IPS DF 19.7 (cell line): ENCODE results near the gene CCT3.
"Not testable (repeated sequence)": the region's sequence is repeated elsewhere in the genome, so short reads cannot be mapped to it uniquely, and the experiment has no call there.

ENCODE experiments used
- DNase-seq: peaks from one replicate; pipeline ENCODE4 v3.0.0-alpha.2; 2013; ENCODE audit warnings: low read depth, low spot score

Gene CCT3

GRCh38 chr1:156338180-156338976 lies at the start of gene CCT3, which contains the start of gene TSACC:
Gene CCT3, minus strand, starts transcription at chr1:156338292. Its CDS starts 108 bp downstream, at chr1:156338184.
Gene TSACC, plus strand, starts transcription at chr1:156338526. Its CDS starts 1,232 bp downstream, at chr1:156339758.
- DNase-seq = peak; percentile 100

- DNase-seq = no peak
Observed at GRCh38 chr1:156387870-156388173, 49.7 kb upstream of the CCT3 start.

GRCh38 chr1:156386949-156387869 lies 49.1 kb upstream of the CCT3 start:
- no peak for DNase-seq

- DNase-seq = no peak
Observed at GRCh38 chr1:156386134-156386901, 48.2 kb upstream of the CCT3 start.

- no peak for DNase-seq
Observed at GRCh38 chr1:156385534-156386031, 47.5 kb upstream of the CCT3 start.

GRCh38 chr1:156384658-156385057 lies 46.6 kb upstream of the CCT3 start:
- DNase-seq = no peak

- DNase-seq = no peak
Observed at GRCh38 chr1:156384007-156384406, 45.9 kb upstream of the CCT3 start.

GRCh38 chr1:156383023-156383422 lies 44.9 kb upstream of the CCT3 start:
- DNase-seq = no peak

- no peak for DNase-seq
Observed at GRCh38 chr1:156382561-156382960, 44.5 kb upstream of the CCT3 start.

GRCh38 chr1:156379420-156380165 lies 41.5 kb upstream of the CCT3 start:
- DNase-seq = no peak

GRCh38 chr1:156378557-156378956 lies 40.5 kb upstream of the CCT3 start:
- DNase-seq = no peak

GRCh38 chr1:156376958-156377919 lies 39.1 kb upstream of the CCT3 start:
- DNase-seq = no peak

- no peak for DNase-seq
Observed at GRCh38 chr1:156376146-156376545, 38.1 kb upstream of the CCT3 start.

- no peak for DNase-seq
Observed at GRCh38 chr1:156373546-156373945, 35.5 kb upstream of the CCT3 start.

- DNase-seq = no peak
Observed at GRCh38 chr1:156372876-156373275, 34.8 kb upstream of the CCT3 start.

- DNase-seq = no peak
Observed at GRCh38 chr1:156372265-156372586, 34.1 kb upstream of the CCT3 start.

GRCh38 chr1:156371553-156372264 lies 33.6 kb upstream of the CCT3 start:
- no peak for DNase-seq

GRCh38 chr1:156369685-156370286 lies 31.7 kb upstream of the CCT3 start:
- DNase-seq = not testable (repeated sequence)
